T-helper 1 cell treated with Interleukin-12 subunit alpha and Interleukin-12 subunit beta and Interleukin-4 antibody, amounts not matched to agents 30 μg/mL and 1 μg/mL, for 36 hours (primary cell): ENCODE data around the gene GRIK4.
"Not testable (repeated sequence)": the region's sequence is repeated elsewhere in the genome, so short reads cannot be mapped to it uniquely, and the experiment has no call there.

ENCODE experiments used
- H3K27ac Mint-ChIP-seq: one replicate; pipeline ENCODE4 v1.8.0; 2021; ENCODE audit warnings: mild to moderate bottlenecking, mixed read lengths
- H3K27me3 Mint-ChIP-seq: one replicate; pipeline ENCODE4 v1.8.0; 2021; ENCODE audit warnings: low read depth, mixed read lengths
- H3K36me3 Mint-ChIP-seq: one replicate; pipeline ENCODE4 v1.8.0; 2021; ENCODE audit warnings: low read depth, mixed read lengths
- H3K4me1 Mint-ChIP-seq: one replicate; pipeline ENCODE4 v1.8.0; 2021; ENCODE audit warnings: low read depth, mixed read lengths
- H3K4me3 Mint-ChIP-seq: one replicate; pipeline ENCODE4 v1.8.0; 2021; ENCODE audit warnings: mild to moderate bottlenecking, moderate library complexity, mixed read lengths
- H3K9me3 Mint-ChIP-seq: one replicate; pipeline ENCODE4 v1.8.0; 2021; ENCODE audit warnings: mixed read lengths

The GRIK4 gene

GRCh38 chr11:120769906-120770305 lies 258.4 kb downstream of the GRIK4 start:
- Mint-ChIP-seq H3K4me3 (no peak overlapping the region), H3K36me3 (no peaks in the 10 kb centered on the region), H3K4me1 (no peaks in the 10 kb centered on the region), H3K9me3 (no peaks in the 10 kb centered on the region), H3K27me3 (peaks cover 5% of the 10 kb centered on the region), H3K27ac (no peak overlapping the region)

GRCh38 chr11:120771551-120772060 lies 260.1 kb downstream of the GRIK4 start:
- Mint-ChIP-seq H3K4me3 (no peak overlapping the region), H3K9me3 (no peaks in the 10 kb centered on the region)

GRCh38 chr11:120773501-120774031 lies 262.0 kb downstream of the GRIK4 start:
- Mint-ChIP-seq H3K4me1 (no peaks in the 10 kb centered on the region), H3K4me3 (no peak overlapping the region), H3K36me3 (no peaks in the 10 kb centered on the region), H3K9me3 (no peaks in the 10 kb centered on the region), H3K27me3 (no peaks in the 10 kb centered on the region), H3K27ac (no peak overlapping the region)

More at GRCh38 chr11:120771551-120772060, 260.1 kb downstream of the GRIK4 start:
- no peak overlapping the region for H3K27ac Mint-ChIP-seq
- H3K27me3 Mint-ChIP-seq = peaks cover 5% of the 10 kb centered on the region
- no peaks in the 10 kb centered on the region for H3K4me1 Mint-ChIP-seq
- no peaks in the 10 kb centered on the region for H3K36me3 Mint-ChIP-seq

- Mint-ChIP-seq H3K27ac (no peak overlapping the region), H3K9me3 (no peaks in the 10 kb centered on the region), H3K27me3 (no peaks in the 10 kb centered on the region), H3K36me3 (no peaks in the 10 kb centered on the region), H3K4me1 (no peaks in the 10 kb centered on the region), H3K4me3 (no peak overlapping the region)
These were observed 263.2 kb downstream of the GRIK4 start for GRCh38 chr11:120774591-120775386.

GRCh38 chr11:120775986-120776951 lies 264.7 kb downstream of the GRIK4 start:
- Mint-ChIP-seq H3K4me3 (no peak overlapping the region), H3K27me3 (no peaks in the 10 kb centered on the region), H3K4me1 (no peaks in the 10 kb centered on the region), H3K9me3 (no peaks in the 10 kb centered on the region), H3K36me3 (no peaks in the 10 kb centered on the region), H3K27ac (no peak overlapping the region)

- no peaks in the 10 kb centered on the region for H3K36me3 Mint-ChIP-seq
- no peaks in the 10 kb centered on the region for H3K4me1 Mint-ChIP-seq
- H3K9me3 Mint-ChIP-seq = no peaks in the 10 kb centered on the region
- H3K27me3 Mint-ChIP-seq = no peaks in the 10 kb centered on the region
- no peak overlapping the region for H3K27ac Mint-ChIP-seq
- no peak overlapping the region for H3K4me3 Mint-ChIP-seq
These were observed 267.3 kb downstream of the GRIK4 start for GRCh38 chr11:120778685-120779490.

GRCh38 chr11:120780239-120780638 lies 268.7 kb downstream of the GRIK4 start:
- Mint-ChIP-seq H3K4me1 (no peaks in the 10 kb centered on the region), H3K27me3 (no peaks in the 10 kb centered on the region), H3K27ac (no peak overlapping the region)

GRCh38 chr11:120781486-120782120 lies 270.1 kb downstream of the GRIK4 start:
- H3K27me3 Mint-ChIP-seq = no peaks in the 10 kb centered on the region
- no peak overlapping the region for H3K27ac Mint-ChIP-seq

More at GRCh38 chr11:120780239-120780638, 268.7 kb downstream of the GRIK4 start:
- no peaks in the 10 kb centered on the region for H3K36me3 Mint-ChIP-seq
- no peak overlapping the region for H3K4me3 Mint-ChIP-seq
- H3K9me3 Mint-ChIP-seq = no peaks in the 10 kb centered on the region

GRCh38 chr11:120784566-120785251 lies 273.2 kb downstream of the GRIK4 start:
- Mint-ChIP-seq H3K9me3 (no peaks in the 10 kb centered on the region), H3K4me1 (no peaks in the 10 kb centered on the region), H3K27me3 (no peaks in the 10 kb centered on the region), H3K4me3 (no peak overlapping the region), H3K36me3 (no peaks in the 10 kb centered on the region), H3K27ac (no peak overlapping the region)

More at GRCh38 chr11:120781486-120782120, 270.1 kb downstream of the GRIK4 start:
- H3K4me3 Mint-ChIP-seq = no peak overlapping the region
- no peaks in the 10 kb centered on the region for H3K9me3 Mint-ChIP-seq
- H3K4me1 Mint-ChIP-seq = no peaks in the 10 kb centered on the region
- no peaks in the 10 kb centered on the region for H3K36me3 Mint-ChIP-seq

- Mint-ChIP-seq H3K4me3 (no peak overlapping the region), H3K9me3 (no peaks in the 10 kb centered on the region), H3K4me1 (no peaks in the 10 kb centered on the region), H3K27me3 (no peaks in the 10 kb centered on the region), H3K27ac (no peak overlapping the region), H3K36me3 (no peaks in the 10 kb centered on the region)
These were observed 274.0 kb downstream of the GRIK4 start for GRCh38 chr11:120785576-120785975.

- no peak overlapping the region for H3K27ac Mint-ChIP-seq
- no peaks in the 10 kb centered on the region for H3K36me3 Mint-ChIP-seq
- no peaks in the 10 kb centered on the region for H3K9me3 Mint-ChIP-seq
- no peaks in the 10 kb centered on the region for H3K4me1 Mint-ChIP-seq
- no peaks in the 10 kb centered on the region for H3K27me3 Mint-ChIP-seq
- H3K4me3 Mint-ChIP-seq = no peak overlapping the region
These were observed 274.7 kb downstream of the GRIK4 start for GRCh38 chr11:120786206-120786735.

GRCh38 chr11:120787224-120787623 lies 275.7 kb downstream of the GRIK4 start:
- H3K27me3 Mint-ChIP-seq, H3K4me1 Mint-ChIP-seq, H3K4me3 Mint-ChIP-seq, H3K36me3 Mint-ChIP-seq, H3K27ac Mint-ChIP-seq, H3K9me3 Mint-ChIP-seq: not testable (repeated sequence)

- H3K9me3 Mint-ChIP-seq = no peaks in the 10 kb centered on the region
These were observed 277.8 kb downstream of the GRIK4 start for GRCh38 chr11:120789391-120789790.

More at GRCh38 chr11:120789391-120789790, 277.8 kb downstream of the GRIK4 start:
- H3K36me3 Mint-ChIP-seq = no peaks in the 10 kb centered on the region
- no peaks in the 10 kb centered on the region for H3K27me3 Mint-ChIP-seq
- no peak overlapping the region for H3K4me3 Mint-ChIP-seq
- H3K27ac Mint-ChIP-seq = no peak overlapping the region
- no peaks in the 10 kb centered on the region for H3K4me1 Mint-ChIP-seq
